ENCODE results near the gene TACO1.

GRCh38 chr17:63633742-63634141, 33.0 kb downstream of the TACO1 start:
- TF ChIP-seq CTCF (tag by site-specific recombination; IDR thresholded peaks at IDR 0.05), result no peak
- no peak for TF ChIP-seq REST (tag by site-specific recombination; IDR thresholded peaks at IDR 0.05)
- no peak for TF ChIP-seq ZSCAN30 (tag by site-specific recombination; IDR thresholded peaks at IDR 0.05)
- TF ChIP-seq ZNF510 (tag by site-specific recombination; IDR thresholded peaks at IDR 0.05; ENCODE audit: insufficient replicate concordance), result no peak
- TF ChIP-seq TCF7L2 (IDR thresholded peaks at IDR 0.05; ENCODE audit: borderline replicate concordance, low read depth, low read length), result no peak
- no peak for TF ChIP-seq ZNF837 (tag by site-specific recombination; IDR thresholded peaks at IDR 0.05)
- no peak for TF ChIP-seq ZNF501 (tag by site-specific recombination; IDR thresholded peaks at IDR 0.05)
